Stomach (tissue), 4 donors: ENCODE data around the gene KIAA1671.

Experiments
- CTCF ChIP-seq, 7 experiments: fragments of 450-650 bp in 4 of 7; fragments of 200-600 bp in 3 of 7; sonication (generic) in 3 of 7; IDR thresholded peaks; one replicate each; pipeline ENCODE4 v1.5.1; 2016 to 2019; ENCODE audit warnings: antibody characterized with exemption in 7 of 7, control low read depth in 2 of 7, mild to moderate bottlenecking in 1 of 7
- EP300 ChIP-seq: sonication (generic); formaldehyde crosslinking; IDR thresholded peaks from one replicate; pipeline ENCODE4 v1.6.1; 2017; ENCODE audit warnings: antibody characterized with exemption
- POLR2A ChIP-seq, 4 donors: fragments of 450-650 bp; IDR thresholded peaks; one replicate each; pipeline ENCODE4 v1.6.1; 2016; ENCODE audit warnings: antibody characterized with exemption in 4 of 4, control low read depth in 2 of 4, mild to moderate bottlenecking in 1 of 4, moderate library complexity in 1 of 4
- POLR2AphosphoS5 ChIP-seq, 3 donors: sonication (generic); formaldehyde crosslinking; IDR thresholded peaks; one replicate each; pipeline ENCODE4 v1.6.1; 2016; ENCODE audit warnings: antibody characterized with exemption in 3 of 3

GRCh38 chr22:25109878-25110595, 157.5 kb downstream of the KIAA1671 start:
- TF ChIP-seq CTCF (IDR thresholded peaks at IDR 0.05) (peak in 1 of 7 experiments; percentile 4), POLR2AphosphoS5 (IDR thresholded peaks at IDR 0.05) (no peak), EP300 (no peak), POLR2A (IDR thresholded peaks at IDR 0.05) (no peak)
